OCI-LY7 (cell line): ENCODE results near the gene GBA2. TPM values are rescaled to one million over a fixed set of nuclear protein-coding genes. Genes with fewer than 3 reads are reported as not detected.

Experiments
- Bru-seq: library from RNA; stranded (reverse); fragments of 400-500 nt; gene quantifications from one replicate; lab custom pipeline; 2021; lab: Mats Ljungman, UMichigan
- BruChase-seq, 2 experiments: library from RNA; stranded (reverse); fragments of 400-500 nt; gene quantifications; one replicate each; lab custom pipeline; 2021; lab: Mats Ljungman, UMichigan
- BruUV-seq: library from RNA; stranded (reverse); fragments of 400-500 nt; replicated peaks from 2 replicates; lab custom pipeline; 2021; lab: Mats Ljungman, UMichigan
- CTCF ChIA-PET: fragments of 300-600 bp; sonication (Branson Sonifier 250); formaldehyde crosslinking; loops from one replicate; lab custom pipeline; 2022; ENCODE audit warnings: antibody characterized with exemption; ENCODE audit not compliant: unreplicated experiment; lab: Charles Lee
- POLR2A ChIA-PET: fragments of 300-600 bp; sonication (Branson Sonifier 250); formaldehyde crosslinking; loops from one replicate; lab custom pipeline; 2022; ENCODE audit warnings: antibody characterized with exemption; lab: Charles Lee
- DNase-seq: peaks from one replicate; pipeline ENCODE4 v3.0.0-alpha.2; 2015; ENCODE audit warnings: low spot score
- H2AFZ ChIP-seq: fragments of 200-600 bp; sonication (generic), shearing (Covaris generic); 2 replicates; pipeline ENCODE4 v1.6.1; 2014; ENCODE audit warnings: mild to moderate bottlenecking, antibody characterized with exemption, low read length, moderate library complexity
- H3K27ac ChIP-seq: fragments of 200-600 bp; sonication (generic); 2 replicates; pipeline ENCODE4 v1.5.1; 2014; ENCODE audit warnings: mixed run types, low read depth, mild to moderate bottlenecking, moderate library complexity, low read length, inconsistent platforms; ENCODE audit not compliant: poor library complexity, severe bottlenecking
- H3K36me3 ChIP-seq: fragments of 200-600 bp; sonication (generic); 2 replicates; pipeline ENCODE4 v1.6.1; 2014; ENCODE audit warnings: mild to moderate bottlenecking, antibody characterized with exemption, low read length, moderate library complexity, mixed read lengths; ENCODE audit not compliant: insufficient read depth
- H3K4me1 ChIP-seq: fragments of 200-600 bp; sonication (generic); 2 replicates; pipeline ENCODE4 v1.5.1; 2014; ENCODE audit warnings: mild to moderate bottlenecking, low read length; ENCODE audit not compliant: insufficient read depth, poor library complexity, severe bottlenecking
- H3K4me2 ChIP-seq: fragments of 200-600 bp; sonication (generic); 2 replicates; pipeline ENCODE4 v1.6.1; 2014; ENCODE audit warnings: mild to moderate bottlenecking, low read length
- H3K4me3 ChIP-seq: fragments of 200-600 bp; sonication (generic); 2 replicates; pipeline ENCODE4 v1.5.1; 2014; ENCODE audit warnings: mild to moderate bottlenecking, low read depth, low read length; ENCODE audit not compliant: poor library complexity, severe bottlenecking
- H3K79me2 ChIP-seq: fragments of 200-600 bp; sonication (generic); 2 replicates; pipeline ENCODE4 v1.6.1; 2016; ENCODE audit warnings: low read depth, mild to moderate bottlenecking, low read length, moderate library complexity, mixed read lengths; ENCODE audit not compliant: insufficient read depth
- H3K9me2 ChIP-seq: fragments of 200-600 bp; sonication (generic); 2 replicates; pipeline ENCODE4 v1.6.1; 2016; ENCODE audit warnings: mild to moderate bottlenecking, low read length, mixed read lengths; ENCODE audit not compliant: insufficient read depth
- H3K9me3 ChIP-seq: fragments of 200-600 bp; sonication (generic); 2 replicates; pipeline ENCODE4 v1.6.1; 2014; ENCODE audit warnings: mild to moderate bottlenecking, mixed run types, low read length, mixed read lengths
- H4K20me1 ChIP-seq: fragments of 200-600 bp; sonication (generic); 2 replicates; pipeline ENCODE4 v1.6.1; 2014; ENCODE audit warnings: mild to moderate bottlenecking, antibody characterized with exemption, low read length, moderate library complexity, mixed read lengths; ENCODE audit not compliant: insufficient read depth
- CTCF ChIP-seq: fragments of 200-600 bp; sonication (generic); conservative IDR thresholded peaks from 2 replicates; pipeline ENCODE4 v1.5.1; 2014; ENCODE audit warnings: mild to moderate bottlenecking, antibody characterized with exemption, low read length, moderate library complexity, mixed read lengths
- EZH2phosphoT487 ChIP-seq: fragments of 200-600 bp; sonication (generic); IDR thresholded peaks from 2 replicates; pipeline ENCODE4 v1.6.1; 2018; ENCODE audit warnings: low read depth, borderline replicate concordance, mild to moderate bottlenecking, mixed run types, antibody characterized with exemption, low read length, moderate library complexity, mixed read lengths
- intact Hi-C: fragments of 100-400 bp; cut with micrococcal nuclease; formaldehyde crosslinking; loops from one replicate; pipeline ENCODE4 v1.10.0; 2022; ENCODE audit not compliant: unreplicated experiment
- long read RNA-seq: library from polyadenylated mRNA; stranded (forward); transcript quantifications from one replicate; pipeline ENCODE4 v2.0.0, GENCODE V29; 2022
- total RNA-seq, 2 experiments: library from RNA; depleted of rRNA in 1 of 2; stranded (reverse); fragments of >200 nt in 1 of 2; shearing (Covaris generic) in 1 of 2; gene quantifications; 2 replicates each; pipeline ENCODE4 v1.2.3, GENCODE V29; 2014 to 2022

GBA2 gene
- total RNA-seq (2014; rRNA removed; shearing (Covaris generic)): 66.0 and 75.4 TPM in 2 replicates
- 68.2 and 70.4 TPM in 2 replicates for total RNA-seq (2022)
- percentile 64 among the genes with signal in this experiment for Bru-seq, nascent RNA
- BruChase-seq, experiment 1, labeled RNA remaining after a 6-hour chase: percentile 80 among the genes with signal in this experiment
- BruChase-seq, experiment 2, labeled RNA remaining after a 2-hour chase: percentile 78 among the genes with signal in this experiment
- long read RNA-seq, transcript GBA2-203 (17 exons, 3,611 nt): major isoform, 53 of 127 reads
- long read RNA-seq, partial matches to known transcripts: 5 of 127 reads
- long read RNA-seq, other reads (novel, unspliced or antisense): 63 of 127 reads

- TF ChIP-seq CTCF (no peak), EZH2phosphoT487 (no peak)
- H3K79me2 ChIP-seq: peaks cover 39% of the 10 kb centered on the region
- H3K9me2 ChIP-seq: no peaks in the 10 kb centered on the region
Measured at GRCh38 chr9:35748858-35749514, at the start of gene GBA2, which contains the start of gene RGP1. GBA2 (minus strand) TSS chr9:35749228; CDS start chr9:35748704, 524 bp downstream. RGP1 (plus strand) TSS chr9:35749287; CDS start chr9:35749756, 469 bp downstream.

GRCh38 chr9:35797311-35798109 lies 48.5 kb upstream of the GBA2 start:
- no TSS peak for BruUV-seq
- ChIA-PET POLR2A (interaction anchor here (1.4 kb wide), 1 partner anchor 15 kb away, joined by 5 read pairs; the partner anchor contains the start of gene SPAG8), CTCF (interaction anchor here (0.7 kb wide), 1 partner anchor 10 kb away, joined by 3 read pairs; no protein-coding TSS in a partner anchor)
- no peak overlapping the region for H3K27ac ChIP-seq
- no peaks in the 10 kb centered on the region for H3K9me2 ChIP-seq
- H4K20me1 ChIP-seq: no peaks in the 10 kb centered on the region
- no peaks in the 10 kb centered on the region for H3K9me3 ChIP-seq
- DNase-seq: no peak
- H3K4me1 ChIP-seq: peaks cover 9% of the 10 kb centered on the region
- H3K4me3 ChIP-seq: no peak overlapping the region
- no peaks in the 10 kb centered on the region for H3K36me3 ChIP-seq
- intact Hi-C loops: loop anchor here (10.0 kb wide), 1 partner anchor 227 kb away; no protein-coding TSS in a partner anchor
- TF ChIP-seq EZH2phosphoT487: no peak
- no peak for TF ChIP-seq CTCF
- no peaks in the 10 kb centered on the region for H3K79me2 ChIP-seq
- H3K4me2 ChIP-seq: no peak overlapping the region
- no peak overlapping the region for H2AFZ ChIP-seq

More at GRCh38 chr9:35748858-35749514, at the start of gene GBA2, which contains the start of gene RGP1:
- H3K27ac ChIP-seq: peak within 1 kb of the TSS; percentile 51
- DNase-seq: peak; percentile 79
- no TSS peak for BruUV-seq
- peak within 1 kb of the TSS; percentile 79 for H2AFZ ChIP-seq
- peaks cover 51% of the 10 kb centered on the region for H3K4me1 ChIP-seq
- intact Hi-C loops: loop anchor here (1.0 to 2.0 kb wide), 2 partner anchors 13 to 66 kb away; partner anchors contain the start of gene HINT2
- POLR2A ChIA-PET: interaction anchor here (0.5 to 4.3 kb wide), 21 partner anchors 8 to 130 kb away, joined by 3 to 38 read pairs (median 4); partner anchors contain the start of genes ARHGEF39, CREB3, HINT2 and SIT1
- no peaks in the 10 kb centered on the region for H3K9me3 ChIP-seq
- peak within 1 kb of the TSS; percentile 89 for H3K4me3 ChIP-seq
- H3K36me3 ChIP-seq: peaks cover 35% of the 10 kb centered on the region
- CTCF ChIA-PET: interaction anchor here (0.6 to 2.3 kb wide), 10 partner anchors 8 to 404 kb away, joined by 3 to 8 read pairs (median 4); partner anchors contain the start of gene ARHGEF39
- H4K20me1 ChIP-seq: peaks cover 14% of the 10 kb centered on the region; the same call in 1 of the 2 replicates
- H3K4me2 ChIP-seq: peak within 1 kb of the TSS; percentile 98
